GM12878 (cell line): ENCODE results near the gene CTAG1A. TPM values are rescaled to one million over a fixed set of nuclear protein-coding genes. Genes with fewer than 3 reads are reported as not detected.

Source experiments
- ATAC-seq: fragments of 200-7000 bp; cut with Tn5 transposase; 3 replicates; pipeline ENCODE4 v1.9.1; 2020; ENCODE audit warnings: mild to moderate bottlenecking, moderate library complexity
- BruUV-seq: library from RNA; stranded (reverse); fragments of 400-500 nt; replicated peaks from 2 replicates; lab custom pipeline; 2021; lab: Mats Ljungman, UMichigan
- CTCF ChIA-PET: fragments of 300-600 bp; sonication (Branson Sonifier 250); formaldehyde crosslinking; extraction: SDS; loops from one replicate; lab custom pipeline; 2021; ENCODE audit warnings: inconsistent platforms; lab: Yijun Ruan, JAX
- POLR2A ChIA-PET: fragments of 350-600 bp; formaldehyde crosslinking; extraction: SDS; loops from one replicate; lab custom pipeline; 2021; ENCODE audit warnings: inconsistent platforms; lab: Charles Lee
- RAD21 ChIA-PET: fragments of 300-600 bp; sonication (Branson Sonifier 250); formaldehyde crosslinking; loops from one replicate; lab custom pipeline; 2023; ENCODE audit warnings: antibody characterized with exemption; ENCODE audit not compliant: unreplicated experiment; lab: Charles Lee
- SMC1A ChIA-PET: fragments of 300-600 bp; sonication (Branson Sonifier 250); formaldehyde crosslinking; loops from one replicate; lab custom pipeline; 2023; ENCODE audit not compliant: unreplicated experiment, uncharacterized antibody; lab: Charles Lee
- DNase-seq: peaks from one replicate; pipeline ENCODE4 v3.0.0-alpha.2; 2011; ENCODE audit warnings: low read depth, low spot score
- FAIRE-seq: peaks from 3 replicates; lab custom pipeline; 2011; peaks lifted over from hg19 to GRCh38; lab: Jason Lieb, UNC
- H2AFZ ChIP-seq: 2 replicates; pipeline ENCODE4 v1.6.0; 2011; ENCODE audit warnings: low read depth, low read length, control low read depth; ENCODE audit not compliant: control insufficient read depth
- H3K27ac ChIP-seq: 2 replicates; pipeline ENCODE4 v1.5.1; 2011; ENCODE audit warnings: control low read depth; ENCODE audit not compliant: control insufficient read depth, insufficient read depth
- H3K27me3 ChIP-seq, 2 experiments: replicated peaks in 1 of 2; 2 replicates each; pipeline versions ENCODE4 v1.6.0 to v1.6.1; 2011; ENCODE audit warnings: low read length in 1 of 2; ENCODE audit not compliant: control insufficient read depth in 2 of 2, insufficient read depth in 2 of 2
- H3K36me3 ChIP-seq, 2 experiments: 2 replicates each; pipeline ENCODE4 v1.5.1; 2011; ENCODE audit warnings: low read length in 1 of 2; ENCODE audit not compliant: control insufficient read depth in 2 of 2, insufficient read depth in 2 of 2
- H3K4me1 ChIP-seq: 2 replicates; pipeline ENCODE4 v1.6.1; 2011; ENCODE audit warnings: mild to moderate bottlenecking, low read length, moderate library complexity, mixed read lengths; ENCODE audit not compliant: control insufficient read depth, insufficient read depth
- H3K4me2 ChIP-seq: 2 replicates; pipeline ENCODE4 v1.6.0; 2011; ENCODE audit warnings: control low read depth; ENCODE audit not compliant: control insufficient read depth, insufficient read depth
- H3K4me3 ChIP-seq: fragments of 200-600 bp; sonication (generic); 2 replicates; pipeline ENCODE4 v1.5.1; 2016
- H3K79me2 ChIP-seq: 2 replicates; pipeline ENCODE4 v1.6.0; 2011; ENCODE audit warnings: low read length; ENCODE audit not compliant: control insufficient read depth, insufficient read depth
- H3K9ac ChIP-seq: 2 replicates; pipeline ENCODE4 v1.8.0; 2011; ENCODE audit warnings: low read length, control low read depth, mixed read lengths; ENCODE audit not compliant: control insufficient read depth, insufficient read depth
- H3K9me3 ChIP-seq: replicated peaks from 3 replicates; pipeline ENCODE4 v1.5.1; 2011; ENCODE audit warnings: mild to moderate bottlenecking, low read length; ENCODE audit not compliant: control insufficient read depth, insufficient read depth
- H4K20me1 ChIP-seq: 2 replicates; pipeline ENCODE4 v1.6.0; 2011; ENCODE audit not compliant: control insufficient read depth, insufficient read depth
- CBX3 ChIP-seq: fragments of 200-600 bp; sonication (generic); IDR thresholded peaks from 2 replicates; pipeline ENCODE4 v1.6.1; 2016; ENCODE audit warnings: low read depth, borderline replicate concordance
- CHD4 ChIP-seq: fragments of 200-600 bp; sonication (generic); IDR thresholded peaks from 2 replicates; pipeline ENCODE4 v1.6.1; 2016; ENCODE audit warnings: mild to moderate bottlenecking
- FOS ChIP-seq: IDR thresholded peaks from 3 replicates; pipeline ENCODE4 v1.6.1; 2011; ENCODE audit warnings: borderline replicate concordance; ENCODE audit not compliant: insufficient read length; ENCODE audit errors: extremely low read depth
- HDAC6 ChIP-seq: fragments of 200-600 bp; sonication (generic); IDR thresholded peaks from one replicate; pipeline ENCODE4 v1.8.0; 2017; ENCODE audit warnings: antibody characterized with exemption; ENCODE audit not compliant: unreplicated experiment
- KLF5 ChIP-seq: fragments of 450-650 bp; IDR thresholded peaks from 2 replicates; pipeline ENCODE4 v1.6.1; 2014; ENCODE audit warnings: mild to moderate bottlenecking; ENCODE audit not compliant: partially characterized antibody
- NFYB ChIP-seq: IDR thresholded peaks from 2 replicates; pipeline ENCODE4 v1.6.1; 2011; ENCODE audit warnings: low read depth, mild to moderate bottlenecking, low read length, improper control_type of control experiment, moderate library complexity; ENCODE audit not compliant: insufficient read depth
- PAX5 ChIP-seq: IDR thresholded peaks from 2 replicates; pipeline ENCODE4 v1.6.1; 2011; ENCODE audit warnings: low read depth, low read length, borderline replicate concordance
- POLR2AphosphoS2 ChIP-seq: IDR thresholded peaks from 2 replicates; pipeline ENCODE4 v1.6.1; 2011; ENCODE audit warnings: low read depth, mild to moderate bottlenecking, low read length, improper control_type of control experiment, moderate library complexity
- RAD21 ChIP-seq: IDR thresholded peaks from 2 replicates; pipeline ENCODE4 v1.6.1; 2011; ENCODE audit warnings: mild to moderate bottlenecking, low read depth, low read length, moderate library complexity; ENCODE audit not compliant: insufficient read depth
- RCOR1 ChIP-seq: conservative IDR thresholded peaks from 2 replicates; pipeline ENCODE4 v1.6.1; 2012; ENCODE audit warnings: low read depth, low read length, improper control_type of control experiment
- SMC3 ChIP-seq: IDR thresholded peaks from 2 replicates; pipeline ENCODE4 v1.6.1; 2011; ENCODE audit warnings: low read length, improper control_type of control experiment, borderline replicate concordance
- SP1 ChIP-seq: IDR thresholded peaks from one replicate; pipeline ENCODE4 v1.6.1; 2011; ENCODE audit warnings: low read depth, low read length
- TCF12 ChIP-seq: IDR thresholded peaks from 2 replicates; pipeline ENCODE4 v1.6.1; 2011; ENCODE audit warnings: low read depth, mild to moderate bottlenecking, low read length
- ZNF217 ChIP-seq: fragments of 450-650 bp; IDR thresholded peaks from 2 replicates; pipeline ENCODE4 v1.6.1; 2017; ENCODE audit warnings: antibody characterized with exemption, mild to moderate bottlenecking
- WGBS: methylation state at CpG from one replicate; pipeline ENCODE4 v1.1.6; 2016; ENCODE audit warnings: low lambda C conversion rate; ENCODE audit not compliant: insufficient replicate concordance, insufficient coverage; ENCODE audit errors: missing lambda C conversion rate; 5-methylcytosine and 5-hydroxymethylcytosine counted together
- in situ Hi-C: fragments of 300-500 bp; cut with MboI; formaldehyde crosslinking; loops from 9 replicates; pipeline ENCODE4 v1.14.3; 2018; ENCODE audit warnings: mixed read lengths
- intact Hi-C: fragments of 100-400 bp; cut with micrococcal nuclease; formaldehyde crosslinking; loops from one replicate; pipeline ENCODE4 v1.14.2; 2022; ENCODE audit not compliant: unreplicated experiment
- polyA plus RNA-seq, 11 experiments: library from polyadenylated mRNA; depleted of rRNA in 4 of 11; unstranded in 6 of 11; stranded (reverse) in 5 of 11; fragments of >200 nt; fragmentation: Nextera tagmentation in 4 of 11; fragmentation: Illumina TruSeq in 1 of 11; extraction: Ambion mirVana in 4 of 11; extraction: Trizol in 1 of 11; gene quantifications; 1 replicate in 1 of 11; 2 replicates in 10 of 11; pipeline versions ENCODE4 v1.2.1 to v1.2.3, GENCODE V29; 2011 to 2016; ENCODE audit warnings: inconsistent platforms in 2 of 11, missing spikeins in 2 of 11, low read depth in 1 of 11
- total RNA-seq, 4 experiments: library from RNA; depleted of rRNA in 3 of 4; stranded (reverse); fragments of >200 nt in 3 of 4; fragmentation: Illumina TruSeq in 1 of 4; extraction: Trizol in 1 of 4; gene quantifications; 2 replicates each; pipeline versions ENCODE4 v1.2.1 to v1.2.3, GENCODE V29; 2013 to 2021
- TF ChIP-seq, protein P1 (sequence below): fragments of 150-350 bp; IDR thresholded peaks from 2 replicates; pipeline ENCODE4 v1.6.1; 2016; ENCODE audit warnings: low read depth, low read length
- TF ChIP-seq, protein P2 (sequence below): IDR thresholded peaks from 2 replicates; pipeline ENCODE4 v1.6.1; 2011; ENCODE audit warnings: borderline replicate concordance, low read depth, mild to moderate bottlenecking, moderate library complexity, mixed read lengths, low read length; ENCODE audit not compliant: insufficient read depth; ENCODE audit errors: extremely low read length

CTAG1A gene
- total and polyA plus RNA-seq, 10 of the 15 experiments (the other 5 are each of a cell fraction or from before 2014, with no cell fraction given): not detected

DNA sequence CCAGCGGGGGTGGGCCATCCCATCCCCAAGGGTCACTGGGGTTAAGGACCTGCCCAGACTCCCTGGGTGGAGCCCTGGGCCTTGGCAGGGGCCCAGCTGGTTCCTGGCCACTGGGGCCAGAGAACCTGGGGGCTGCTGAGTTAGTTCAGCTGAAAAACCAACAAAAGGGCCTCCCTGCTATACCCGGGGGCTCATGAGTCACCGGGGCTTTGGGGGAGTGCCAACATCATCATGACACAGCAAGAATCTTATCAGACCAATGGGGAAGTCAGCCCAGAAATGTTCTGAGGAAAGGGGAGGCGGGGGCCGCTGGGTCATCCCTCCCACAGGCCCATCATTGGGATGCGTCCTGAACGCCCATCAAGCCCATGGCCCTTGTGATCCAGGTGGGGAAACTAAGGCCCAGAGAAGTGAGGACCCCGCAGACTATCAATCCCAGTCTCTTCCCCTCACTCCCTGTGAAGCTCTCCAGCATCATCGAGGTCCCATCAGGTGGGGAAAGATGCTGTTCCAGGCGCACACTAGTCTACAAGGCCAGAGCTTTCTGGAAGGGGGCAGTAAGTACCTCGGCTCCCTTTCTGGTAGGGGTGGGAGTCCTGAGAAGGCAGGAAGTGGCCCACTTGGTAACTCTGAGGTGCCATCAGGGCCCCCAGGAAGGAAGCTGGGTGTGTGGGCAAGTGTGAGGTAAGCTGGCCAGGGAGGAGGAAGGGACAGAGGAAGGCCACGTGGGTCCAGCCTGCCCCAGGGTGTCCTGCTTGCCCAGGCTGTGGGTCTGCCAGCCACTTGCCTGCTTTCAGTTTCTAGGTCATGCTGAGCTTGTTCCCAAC lies 42.8 kb upstream of the CTAG1A start (continued):
- TF ChIP-seq ZNF217: no peak
- TF ChIP-seq CHD4: no peak
- TF ChIP-seq, all 136 proteins: peak for 0

DNA sequence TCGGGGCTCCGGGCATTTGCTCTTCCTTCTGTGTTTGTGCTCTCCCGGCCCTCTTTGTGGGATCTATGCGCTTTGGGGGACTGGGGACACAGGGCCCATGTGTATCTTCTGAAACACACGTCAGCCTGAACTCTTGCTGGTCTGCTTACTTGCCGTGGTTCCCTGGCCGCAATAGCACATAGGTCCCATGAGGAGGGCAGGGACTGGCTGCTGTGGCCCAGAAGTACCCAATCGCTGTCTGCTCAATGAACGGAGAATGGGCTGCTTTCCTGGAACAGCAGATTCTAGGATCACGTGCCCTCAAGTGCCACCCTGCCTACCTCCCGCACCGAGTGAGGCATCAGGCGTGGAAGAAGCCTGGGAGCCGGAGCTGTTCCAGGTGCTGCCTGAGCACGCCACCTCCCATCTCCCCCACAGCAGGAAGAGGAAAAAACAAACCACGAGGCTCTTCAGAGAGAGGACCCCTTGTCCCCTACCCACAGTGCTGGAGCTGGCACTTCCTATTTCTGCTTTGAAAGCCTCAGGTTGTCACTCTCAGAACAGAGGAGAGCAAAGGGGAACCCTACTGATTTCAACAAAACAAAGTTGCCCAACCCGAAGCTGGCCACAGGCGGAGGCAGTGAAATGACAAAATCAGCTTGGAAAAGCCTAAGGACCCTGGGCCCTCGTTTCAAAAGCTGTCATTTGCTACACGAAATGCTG lies 42.1 kb upstream of the CTAG1A start:
- WGBS: 42% methylated on average over 20 of the region's 20 CpGs
- in situ Hi-C loops (loop anchor here (10.0 to 25.0 kb wide), 2 partner anchors 292 to 406 kb away; partner anchors contain the start of genes OPN1LW and SMIM9), intact Hi-C loops (no loop called here)
- ChIA-PET RAD21 (interaction anchor here (0.6 to 0.7 kb wide), 2 partner anchors 52 to 172 kb away, joined by 4 read pairs; partner anchors contain the start of gene SLC10A3), POLR2A (interaction anchor here (0.5 to 0.8 kb wide), 3 partner anchors 11 to 945 kb away, joined by 3 to 5 read pairs (median 3); partner anchors contain the start of gene SLC10A3), SMC1A (interaction anchor here (1.2 kb wide), 2 partner anchors 9 to 209 kb away, joined by 4 to 5 read pairs; no protein-coding TSS in a partner anchor), CTCF (interaction anchor here (0.9 to 1.6 kb wide), 3 partner anchors 15 to 298 kb away, joined by 3 to 8 read pairs (median 3); no protein-coding TSS in a partner anchor)
- no peak overlapping the region; the same call in 1 of the 2 replicates for H3K27ac ChIP-seq
- no peaks in the 10 kb centered on the region for H3K9me3 ChIP-seq
- no peaks in the 10 kb centered on the region for H4K20me1 ChIP-seq
- DNase-seq (no peak), FAIRE-seq (no peak), ATAC-seq (no peak)
- peak overlapping the region; percentile 23 for H2AFZ ChIP-seq
- no TSS peak for BruUV-seq
- H3K27me3 ChIP-seq: no peaks in the 10 kb centered on the region
- peak overlapping the region; percentile 39 for H3K9ac ChIP-seq
- H3K4me2 ChIP-seq: peak overlapping the region; percentile 64
- peaks cover 8% of the 10 kb centered on the region for H3K79me2 ChIP-seq
- no peaks in the 10 kb centered on the region for H3K36me3 ChIP-seq
- peaks cover 14% of the 10 kb centered on the region for H3K4me1 ChIP-seq
- no peak overlapping the region for H3K4me3 ChIP-seq
- TF ChIP-seq TCF12: no peak
- TF ChIP-seq POLR2AphosphoS2: no peak
- TF ChIP-seq PAX5: no peak
- TF ChIP-seq HDAC6: no peak
- TF ChIP-seq SP1: no peak
- TF ChIP-seq RCOR1: no peak
- TF ChIP-seq, protein P1, sequence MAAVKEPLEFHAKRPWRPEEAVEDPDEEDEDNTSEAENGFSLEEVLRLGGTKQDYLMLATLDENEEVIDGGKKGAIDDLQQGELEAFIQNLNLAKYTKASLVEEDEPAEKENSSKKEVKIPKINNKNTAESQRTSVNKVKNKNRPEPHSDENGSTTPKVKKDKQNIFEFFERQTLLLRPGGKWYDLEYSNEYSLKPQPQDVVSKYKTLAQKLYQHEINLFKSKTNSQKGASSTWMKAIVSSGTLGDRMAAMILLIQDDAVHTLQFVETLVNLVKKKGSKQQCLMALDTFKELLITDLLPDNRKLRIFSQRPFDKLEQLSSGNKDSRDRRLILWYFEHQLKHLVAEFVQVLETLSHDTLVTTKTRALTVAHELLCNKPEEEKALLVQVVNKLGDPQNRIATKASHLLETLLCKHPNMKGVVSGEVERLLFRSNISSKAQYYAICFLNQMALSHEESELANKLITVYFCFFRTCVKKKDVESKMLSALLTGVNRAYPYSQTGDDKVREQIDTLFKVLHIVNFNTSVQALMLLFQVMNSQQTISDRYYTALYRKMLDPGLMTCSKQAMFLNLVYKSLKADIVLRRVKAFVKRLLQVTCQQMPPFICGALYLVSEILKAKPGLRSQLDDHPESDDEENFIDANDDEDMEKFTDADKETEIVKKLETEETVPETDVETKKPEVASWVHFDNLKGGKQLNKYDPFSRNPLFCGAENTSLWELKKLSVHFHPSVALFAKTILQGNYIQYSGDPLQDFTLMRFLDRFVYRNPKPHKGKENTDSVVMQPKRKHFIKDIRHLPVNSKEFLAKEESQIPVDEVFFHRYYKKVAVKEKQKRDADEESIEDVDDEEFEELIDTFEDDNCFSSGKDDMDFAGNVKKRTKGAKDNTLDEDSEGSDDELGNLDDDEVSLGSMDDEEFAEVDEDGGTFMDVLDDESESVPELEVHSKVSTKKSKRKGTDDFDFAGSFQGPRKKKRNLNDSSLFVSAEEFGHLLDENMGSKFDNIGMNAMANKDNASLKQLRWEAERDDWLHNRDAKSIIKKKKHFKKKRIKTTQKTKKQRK: no peak
- no peak for TF ChIP-seq FOS
- TF ChIP-seq, protein P2, sequence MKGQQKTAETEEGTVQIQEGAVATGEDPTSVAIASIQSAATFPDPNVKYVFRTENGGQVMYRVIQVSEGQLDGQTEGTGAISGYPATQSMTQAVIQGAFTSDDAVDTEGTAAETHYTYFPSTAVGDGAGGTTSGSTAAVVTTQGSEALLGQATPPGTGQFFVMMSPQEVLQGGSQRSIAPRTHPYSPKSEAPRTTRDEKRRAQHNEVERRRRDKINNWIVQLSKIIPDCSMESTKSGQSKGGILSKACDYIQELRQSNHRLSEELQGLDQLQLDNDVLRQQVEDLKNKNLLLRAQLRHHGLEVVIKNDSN: peak; percentile 30
- no peak for TF ChIP-seq RAD21
- no peak for TF ChIP-seq CBX3
- no peak for TF ChIP-seq SMC3
- no peak for TF ChIP-seq KLF5
- 0 out of 2 replicates have a peak, but pooled peaks have one; percentile 7 for TF ChIP-seq NFYB
